Tibial nerve (tissue), 4 donors: Measurements from ENCODE around the gene TNFRSF18. TPM values are rescaled to one million over a fixed set of nuclear protein-coding genes. Genes with fewer than 3 reads are reported as not detected.

Experiments used
- DNase-seq, 2 donors: peaks; one replicate each; pipeline ENCODE4 v3.0.0-alpha.2; 2019; ENCODE audit warnings: low spot score in 2 of 2
- H3K27ac ChIP-seq, 4 donors: fragments of 200-600 bp; sonication (generic) in 3 of 4; one replicate each; pipeline ENCODE4 v1.5.1; 2017 to 2019; ENCODE audit warnings: mild to moderate bottlenecking in 1 of 4
- H3K27me3 ChIP-seq, 2 donors: fragments of 200-600 bp; sonication (generic) in 1 of 2; one replicate each; pipeline versions ENCODE4 v1.5.1 to v1.6.0; 2017 to 2019
- H3K36me3 ChIP-seq, 3 donors: fragments of 200-600 bp; sonication (generic); one replicate each; pipeline ENCODE4 v1.5.1; 2018 to 2019
- H3K4me1 ChIP-seq, 4 donors: fragments of 200-600 bp; sonication (generic) in 3 of 4; one replicate each; pipeline ENCODE4 v1.5.1; 2017 to 2019
- H3K4me3 ChIP-seq, 4 donors: fragments of 200-600 bp; sonication (generic) in 3 of 4; one replicate each; pipeline ENCODE4 v1.5.1; 2017 to 2019; ENCODE audit warnings: mild to moderate bottlenecking in 1 of 4, moderate library complexity in 1 of 4
- H3K9me3 ChIP-seq, 4 donors: fragments of 200-600 bp; sonication (generic) in 3 of 4; one replicate each; pipeline ENCODE4 v1.5.1; 2017 to 2019
- EP300 ChIP-seq, 2 donors: sonication (generic); formaldehyde crosslinking; IDR thresholded peaks; one replicate each; pipeline ENCODE4 v1.6.1; 2017; ENCODE audit warnings: antibody characterized with exemption in 2 of 2, mild to moderate bottlenecking in 1 of 2
- POLR2A ChIP-seq, 2 donors: fragments of 450-650 bp; IDR thresholded peaks; one replicate each; pipeline ENCODE4 v1.6.1; 2017; ENCODE audit warnings: antibody characterized with exemption in 2 of 2, mild to moderate bottlenecking in 2 of 2, moderate library complexity in 2 of 2
- WGBS, 2 donors: methylation state at CpG; one replicate each; pipeline ENCODE4 v1.1.5; 2018; 5-methylcytosine and 5-hydroxymethylcytosine counted together
- total RNA-seq, 4 donors: library from RNA; depleted of rRNA; stranded (reverse); fragments of >200 nt; gene quantifications; one replicate each; pipeline ENCODE4 v1.1.0, GENCODE V29; 2016
- TF ChIP-seq, protein P1 (sequence below), 5 experiments: fragments of 200-600 bp in 3 of 5; fragments of 450-650 bp in 2 of 5; sonication (generic) in 3 of 5; IDR thresholded peaks; one replicate each; pipeline ENCODE4 v1.5.1; 2016 to 2019; ENCODE audit warnings: antibody characterized with exemption in 5 of 5, mild to moderate bottlenecking in 3 of 5, moderate library complexity in 2 of 5

The TNFRSF18 gene
- total RNA-seq, 4 donors from 2014 or later, result 0.44 TPM; not detected in 3

DNA sequence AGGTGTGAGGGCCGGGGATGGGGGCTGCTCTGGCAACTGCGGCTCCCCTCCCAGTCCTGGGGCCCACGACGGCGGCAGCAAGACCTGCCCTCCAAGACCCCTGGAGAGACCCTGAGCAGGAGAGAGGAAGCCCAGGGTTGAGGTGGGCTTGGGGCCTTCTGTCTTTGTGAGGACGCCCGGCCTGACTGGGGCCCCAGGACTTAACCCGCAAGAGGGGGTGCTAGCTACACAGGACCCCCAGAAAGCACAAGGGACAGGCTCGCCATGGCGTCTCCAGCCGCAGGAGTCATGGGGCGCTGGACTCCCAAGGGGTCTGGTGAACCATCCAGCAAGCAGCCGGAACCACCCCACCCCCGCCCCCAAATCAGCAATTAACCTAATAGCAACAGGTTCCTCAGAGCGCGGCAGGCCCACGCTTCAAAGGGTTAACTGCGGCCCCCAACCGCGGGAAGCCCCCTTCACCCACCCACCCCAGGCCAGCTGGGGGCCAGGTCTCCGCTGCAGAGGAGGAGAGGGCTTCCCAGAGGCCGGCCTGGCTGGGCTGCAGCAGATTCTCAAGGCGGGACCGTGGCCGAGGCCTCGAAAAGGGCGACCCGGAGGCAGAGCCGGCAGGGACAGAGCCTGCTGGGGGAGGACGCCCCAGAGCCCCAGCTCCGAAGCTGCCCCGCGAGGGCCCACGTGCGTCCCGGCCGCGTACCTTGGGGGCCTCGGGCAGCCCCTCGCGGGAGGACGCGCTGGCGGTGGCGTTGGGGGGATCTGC lies 39.6 kb upstream of the TNFRSF18 start:
- peaks cover 0 to 26% (median 0%) of the 10 kb centered on the region in 3 donors for H3K36me3 ChIP-seq
- no peak overlapping the region for H3K4me3 ChIP-seq
- H3K27ac ChIP-seq, result no peak overlapping the region
- peaks cover 0 to 24% (median 7%) of the 10 kb centered on the region in 4 donors for H3K4me1 ChIP-seq
- DNase-seq, result no peak
- WGBS, 2 donors, result 37 to 52% methylated on average over 12 to 15 of the region's 45 CpGs
- peaks cover 0 to 59% of the 10 kb centered on the region in 2 donors for H3K27me3 ChIP-seq
- TF ChIP-seq POLR2A (IDR thresholded peaks at IDR 0.05) (no peak), EP300 (IDR thresholded peaks at IDR 0.05) (no peak)
- TF ChIP-seq, protein P1, sequence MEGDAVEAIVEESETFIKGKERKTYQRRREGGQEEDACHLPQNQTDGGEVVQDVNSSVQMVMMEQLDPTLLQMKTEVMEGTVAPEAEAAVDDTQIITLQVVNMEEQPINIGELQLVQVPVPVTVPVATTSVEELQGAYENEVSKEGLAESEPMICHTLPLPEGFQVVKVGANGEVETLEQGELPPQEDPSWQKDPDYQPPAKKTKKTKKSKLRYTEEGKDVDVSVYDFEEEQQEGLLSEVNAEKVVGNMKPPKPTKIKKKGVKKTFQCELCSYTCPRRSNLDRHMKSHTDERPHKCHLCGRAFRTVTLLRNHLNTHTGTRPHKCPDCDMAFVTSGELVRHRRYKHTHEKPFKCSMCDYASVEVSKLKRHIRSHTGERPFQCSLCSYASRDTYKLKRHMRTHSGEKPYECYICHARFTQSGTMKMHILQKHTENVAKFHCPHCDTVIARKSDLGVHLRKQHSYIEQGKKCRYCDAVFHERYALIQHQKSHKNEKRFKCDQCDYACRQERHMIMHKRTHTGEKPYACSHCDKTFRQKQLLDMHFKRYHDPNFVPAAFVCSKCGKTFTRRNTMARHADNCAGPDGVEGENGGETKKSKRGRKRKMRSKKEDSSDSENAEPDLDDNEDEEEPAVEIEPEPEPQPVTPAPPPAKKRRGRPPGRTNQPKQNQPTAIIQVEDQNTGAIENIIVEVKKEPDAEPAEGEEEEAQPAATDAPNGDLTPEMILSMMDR (IDR thresholded peaks at IDR 0.05), result no peak
- no peaks in the 10 kb centered on the region for H3K9me3 ChIP-seq

- no peaks in the 10 kb centered on the region for H3K9me3 ChIP-seq
- H3K4me1 ChIP-seq, result peaks cover 0 to 24% (median 7%) of the 10 kb centered on the region in 4 donors
- DNase-seq, result no peak
- peaks cover 0 to 66% of the 10 kb centered on the region in 2 donors for H3K27me3 ChIP-seq
- no peak overlapping the region for H3K27ac ChIP-seq
- WGBS, 2 donors, result 59 to 74% methylated on average over 12 to 13 of the region's 23 CpGs
- TF ChIP-seq, protein P1 (IDR thresholded peaks at IDR 0.05), result no peak
- H3K4me3 ChIP-seq, result no peak overlapping the region
- H3K36me3 ChIP-seq, result peaks cover 0 to 20% (median 0%) of the 10 kb centered on the region in 3 donors
Measured at GRCh38 chr1:1245178-1245816, 38.9 kb upstream of the TNFRSF18 start.

DNA sequence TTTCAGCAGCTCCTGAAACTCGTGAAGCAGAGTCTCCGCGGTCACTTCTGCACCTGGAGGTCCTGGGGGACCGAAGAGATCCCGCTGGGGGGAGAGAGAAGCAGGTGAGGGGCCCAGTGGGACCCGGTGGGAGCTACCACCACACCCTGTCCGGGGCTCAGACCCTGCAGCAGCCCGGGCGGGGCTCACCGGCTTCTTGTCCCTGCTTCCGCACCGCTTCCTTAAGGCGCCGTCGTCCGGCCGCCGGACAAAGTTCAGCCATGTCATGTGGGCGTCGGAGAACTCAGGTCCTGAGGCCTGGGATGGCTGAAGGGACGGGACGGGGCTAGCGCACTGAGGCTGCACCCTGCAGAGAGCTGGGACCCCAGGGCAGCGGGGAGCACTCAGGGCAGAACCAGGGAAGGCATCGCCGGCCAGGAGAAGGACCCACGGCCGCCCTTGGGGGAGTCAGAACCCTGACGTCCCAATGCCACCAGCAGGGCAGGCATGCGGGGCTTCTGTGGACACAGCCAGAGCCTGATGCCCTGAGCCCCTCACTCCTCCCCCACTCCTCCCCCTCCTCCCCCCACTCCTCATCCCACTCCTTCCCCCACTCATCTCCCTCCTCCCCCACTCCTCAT lies 37.9 kb upstream of the TNFRSF18 start:
- H3K9me3 ChIP-seq, result no peaks in the 10 kb centered on the region
- TF ChIP-seq EP300 (IDR thresholded peaks at IDR 0.05) (no peak), POLR2A (IDR thresholded peaks at IDR 0.05) (no peak)
- TF ChIP-seq, protein P1 (IDR thresholded peaks at IDR 0.05), result no peak
- peaks cover 0 to 20% (median 0%) of the 10 kb centered on the region in 3 donors for H3K36me3 ChIP-seq
- H3K4me3 ChIP-seq, result no peak overlapping the region
- H3K27me3 ChIP-seq, result peaks cover 0 to 76% of the 10 kb centered on the region in 2 donors
- H3K27ac ChIP-seq, result no peak overlapping the region
- no peak for DNase-seq
- peaks cover 0 to 31% (median 7%) of the 10 kb centered on the region in 4 donors for H3K4me1 ChIP-seq
- 44 to 55% methylated on average over 17 to 26 of the region's 30 CpGs for WGBS, 2 donors

- 35 to 40% methylated on average over 4 to 6 of the region's 23 CpGs for WGBS, 2 donors
- Histone ChIP-seq H3K4me1 (peaks cover 0 to 36% (median 7%) of the 10 kb centered on the region in 4 donors), H3K9me3 (no peaks in the 10 kb centered on the region), H3K36me3 (peaks cover 0 to 20% (median 0%) of the 10 kb centered on the region in 3 donors), H3K27me3 (peaks cover 0 to 81% of the 10 kb centered on the region in 2 donors), H3K4me3 (no peak overlapping the region), H3K27ac (no peak overlapping the region)
- DNase-seq, result no peak
- TF ChIP-seq, protein P1 (IDR thresholded peaks at IDR 0.05), result no peak
- TF ChIP-seq EP300 (IDR thresholded peaks at IDR 0.05), result no peak
- TF ChIP-seq POLR2A (IDR thresholded peaks at IDR 0.05), result no peak
Measured at GRCh38 chr1:1243807-1244191, 37.4 kb upstream of the TNFRSF18 start.
